ENCODE measurements around the gene P2RX4.

The P2RX4 gene

DNA sequence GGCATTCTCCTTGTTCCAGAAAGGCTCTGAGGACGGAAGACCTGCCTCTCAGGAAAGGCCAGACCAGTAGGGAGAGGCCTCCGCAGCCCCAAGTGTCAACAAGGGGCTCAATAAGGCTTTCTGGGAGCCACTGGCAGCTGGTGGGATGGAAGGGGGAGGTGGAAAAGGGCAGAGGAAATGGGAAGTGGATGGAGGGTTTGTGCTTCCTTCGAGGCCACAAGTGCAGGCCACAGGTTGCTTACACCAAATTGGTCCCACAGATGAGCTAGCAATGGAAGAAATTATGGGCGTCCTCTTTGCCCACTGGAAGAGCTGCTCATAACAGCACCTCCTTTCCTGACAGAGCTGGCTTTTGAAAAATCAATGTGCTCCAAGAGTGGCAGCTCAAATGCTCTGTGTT, 28.2 kb downstream of the P2RX4 start:
- H3K4me3 ChIP-seq (ENCODE audit: low read depth, low read length) = no peak overlapping the region
- DNase-seq (ENCODE audit: low read depth) = no peak
- TF ChIP-seq, protein P1, sequence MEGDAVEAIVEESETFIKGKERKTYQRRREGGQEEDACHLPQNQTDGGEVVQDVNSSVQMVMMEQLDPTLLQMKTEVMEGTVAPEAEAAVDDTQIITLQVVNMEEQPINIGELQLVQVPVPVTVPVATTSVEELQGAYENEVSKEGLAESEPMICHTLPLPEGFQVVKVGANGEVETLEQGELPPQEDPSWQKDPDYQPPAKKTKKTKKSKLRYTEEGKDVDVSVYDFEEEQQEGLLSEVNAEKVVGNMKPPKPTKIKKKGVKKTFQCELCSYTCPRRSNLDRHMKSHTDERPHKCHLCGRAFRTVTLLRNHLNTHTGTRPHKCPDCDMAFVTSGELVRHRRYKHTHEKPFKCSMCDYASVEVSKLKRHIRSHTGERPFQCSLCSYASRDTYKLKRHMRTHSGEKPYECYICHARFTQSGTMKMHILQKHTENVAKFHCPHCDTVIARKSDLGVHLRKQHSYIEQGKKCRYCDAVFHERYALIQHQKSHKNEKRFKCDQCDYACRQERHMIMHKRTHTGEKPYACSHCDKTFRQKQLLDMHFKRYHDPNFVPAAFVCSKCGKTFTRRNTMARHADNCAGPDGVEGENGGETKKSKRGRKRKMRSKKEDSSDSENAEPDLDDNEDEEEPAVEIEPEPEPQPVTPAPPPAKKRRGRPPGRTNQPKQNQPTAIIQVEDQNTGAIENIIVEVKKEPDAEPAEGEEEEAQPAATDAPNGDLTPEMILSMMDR (conservative IDR thresholded peaks at IDR 0.05; ENCODE audit: low read depth, low read length) = no peak

DNA sequence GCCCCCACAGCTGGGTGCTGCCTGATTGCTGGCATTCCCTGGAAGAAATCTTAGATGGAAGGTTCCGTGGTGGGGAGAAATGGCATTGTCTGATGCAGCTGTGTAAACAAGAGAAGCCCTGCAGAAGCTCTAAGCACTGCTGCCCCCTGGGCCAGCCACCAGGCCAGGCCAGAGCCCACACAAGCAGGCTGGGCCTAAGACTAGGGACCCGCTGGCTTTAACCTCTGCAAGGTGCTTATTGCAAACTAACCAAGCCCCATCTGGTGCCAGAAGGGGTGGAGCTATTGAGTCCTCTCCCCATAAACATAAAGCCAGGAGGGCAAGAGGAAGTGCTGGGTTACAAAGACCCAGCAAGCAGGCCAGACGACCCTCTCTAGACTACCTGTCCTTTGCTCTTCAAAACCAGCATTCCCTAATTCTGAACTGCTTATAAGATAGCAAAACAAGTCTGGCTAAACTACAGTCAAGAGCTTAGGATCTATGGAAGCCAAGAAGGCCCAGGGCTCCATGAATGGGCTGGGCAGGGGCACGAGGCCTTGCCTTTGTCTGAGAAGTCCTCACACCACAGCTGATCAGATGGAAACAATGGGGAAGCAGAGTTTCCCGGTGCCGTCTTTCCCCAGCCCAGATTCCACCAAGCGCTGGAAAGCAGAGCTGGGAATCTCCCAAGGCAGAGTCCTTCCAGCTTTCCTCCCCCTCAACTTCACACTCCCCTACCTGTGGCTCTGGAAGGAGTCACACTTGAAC, 28.8 kb downstream of the P2RX4 start:
- TF ChIP-seq, protein P1 (conservative IDR thresholded peaks at IDR 0.05; ENCODE audit: low read depth, low read length) = no peak
- no peak for DNase-seq (ENCODE audit: low read depth)
- H3K4me3 ChIP-seq (ENCODE audit: low read depth, low read length) = no peak overlapping the region

DNA sequence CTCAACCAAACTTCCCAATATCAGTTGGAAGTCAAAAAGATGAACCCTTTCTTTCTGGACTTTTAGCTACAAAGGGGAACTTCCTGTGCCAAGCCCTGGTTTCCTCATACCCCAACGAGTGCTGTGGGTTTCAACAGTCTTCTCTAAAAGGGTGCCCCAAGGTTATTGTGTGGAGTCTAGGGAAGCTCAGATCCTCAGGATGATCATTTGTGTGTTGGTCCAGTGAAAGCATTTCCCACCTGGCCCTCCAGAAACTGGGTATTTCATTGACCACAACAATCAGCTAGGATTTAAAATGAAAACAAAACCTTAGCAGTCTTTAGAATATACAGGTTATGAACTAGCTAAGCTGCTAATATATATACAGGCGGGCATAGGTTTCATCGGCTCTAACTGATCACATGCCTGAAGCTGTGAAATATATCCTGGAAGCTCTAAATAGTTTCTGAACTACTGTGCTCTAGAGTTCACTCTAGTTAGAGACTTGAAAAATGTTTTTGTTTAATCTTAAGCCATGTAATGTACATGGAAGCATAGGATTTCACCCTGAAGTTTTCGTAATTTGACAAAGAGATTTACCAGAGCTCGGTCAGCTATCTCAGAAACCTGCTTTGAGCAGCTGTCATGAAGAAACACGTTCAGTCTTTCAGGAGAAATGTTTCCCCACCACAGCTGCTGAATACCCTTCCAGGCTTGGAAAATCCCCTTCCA, 29.6 kb downstream of the P2RX4 start:
- DNase-seq (ENCODE audit: low read depth) = no peak
- H3K4me3 ChIP-seq (ENCODE audit: low read depth, low read length) = no peak overlapping the region

DNA sequence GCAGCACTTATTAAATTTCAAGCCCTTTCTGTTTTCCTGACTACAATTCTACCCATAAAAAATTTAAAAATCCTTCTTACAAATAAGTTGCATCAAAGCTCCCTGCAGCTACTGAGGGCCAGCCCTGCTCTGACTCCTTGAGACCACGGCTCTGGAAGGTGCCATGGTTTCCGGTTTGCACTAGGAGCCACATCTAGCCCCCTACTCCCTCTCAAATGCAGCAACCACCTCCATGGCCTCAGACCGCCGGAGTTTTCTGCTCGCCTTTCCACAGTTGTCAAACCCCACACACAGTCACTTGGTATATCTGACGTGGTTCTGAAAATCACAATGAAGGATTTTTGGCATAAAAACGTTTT, 30.1 kb downstream of the P2RX4 start:
- no peak overlapping the region for H3K4me3 ChIP-seq (ENCODE audit: low read depth, low read length)
- TF ChIP-seq, protein P1 (conservative IDR thresholded peaks at IDR 0.05; ENCODE audit: low read depth, low read length) = no peak
- DNase-seq (ENCODE audit: low read depth) = no peak

More for the DNA sequence above, 29.6 kb downstream of the P2RX4 start:
- TF ChIP-seq, protein P1 (conservative IDR thresholded peaks at IDR 0.05; ENCODE audit: low read depth, low read length) = no peak

DNA sequence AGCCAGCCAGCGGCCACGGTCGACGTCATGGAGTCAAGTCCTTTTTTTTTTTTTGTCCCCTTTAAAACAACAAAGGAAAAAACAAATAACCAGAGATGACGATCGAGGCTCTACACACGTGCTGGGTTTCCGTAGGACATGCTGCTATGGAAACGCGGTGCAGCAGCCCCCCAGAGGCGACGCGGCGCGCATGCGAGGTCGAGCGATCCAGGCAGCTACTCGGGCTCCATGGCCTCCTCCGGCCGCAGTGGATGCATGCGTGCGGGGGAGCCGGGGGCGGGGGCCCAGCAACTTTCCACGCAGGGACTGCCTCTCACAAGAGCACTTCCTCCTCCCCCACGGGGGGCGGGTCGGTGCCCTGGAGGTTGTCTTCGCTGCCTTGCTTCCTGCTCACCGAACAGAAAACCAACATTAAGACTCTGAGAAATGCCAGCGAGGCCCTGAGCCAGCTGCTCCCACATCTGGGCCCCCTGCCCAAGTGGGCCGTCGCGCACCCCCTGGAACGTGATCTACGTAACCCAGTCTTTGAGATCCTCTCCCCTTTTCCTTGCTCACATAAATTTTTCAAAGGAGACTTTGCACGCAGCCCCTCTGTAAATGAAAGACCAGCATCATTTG, 30.7 kb downstream of the P2RX4 start:
- TF ChIP-seq, protein P1 (conservative IDR thresholded peaks at IDR 0.05; ENCODE audit: low read depth, low read length) = no peak
- peak; percentile 56 for DNase-seq (ENCODE audit: low read depth)
- peak overlapping the region; percentile 37 for H3K4me3 ChIP-seq (ENCODE audit: low read depth, low read length)

DNA sequence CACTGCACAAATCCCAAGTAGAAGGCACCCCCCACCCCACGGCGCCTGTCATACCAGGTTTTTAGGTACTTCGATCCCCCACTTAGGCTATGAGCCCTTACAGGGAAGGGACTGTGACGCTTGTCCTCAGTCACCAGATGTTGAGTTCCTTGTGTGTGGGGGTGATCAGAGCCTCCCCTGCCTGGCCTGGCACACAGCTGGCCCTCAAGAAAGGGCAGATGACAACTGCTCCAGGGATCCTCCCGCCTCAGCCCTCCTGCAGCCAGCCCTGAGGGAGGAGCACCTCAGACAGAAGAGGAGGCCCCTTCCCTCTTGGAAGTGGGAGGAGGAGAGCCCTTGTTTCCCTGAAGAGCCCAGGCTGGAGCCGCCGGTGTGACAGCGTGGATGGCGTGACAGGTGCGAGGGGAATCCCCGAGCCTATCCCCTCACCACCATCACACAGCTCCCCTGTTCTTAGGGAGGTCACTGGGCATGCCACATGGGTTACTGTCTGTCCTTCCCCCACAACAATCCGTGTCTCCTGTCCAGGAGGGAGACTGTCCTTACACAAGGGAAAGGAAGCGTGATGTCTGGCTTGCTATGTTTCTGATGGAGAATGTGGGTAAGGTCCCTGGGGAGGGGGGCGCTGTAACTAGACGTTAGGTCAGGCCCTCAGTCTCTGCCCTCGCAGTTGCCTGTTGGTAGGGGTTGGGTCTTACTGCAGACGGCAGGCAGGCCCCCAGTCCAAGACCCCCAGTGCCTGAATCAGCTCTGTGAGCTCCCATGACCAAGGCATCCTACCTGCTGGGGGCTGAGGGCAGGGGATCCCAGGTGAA, 31.4 kb downstream of the P2RX4 start:
- DNase-seq (ENCODE audit: low read depth) = no peak
- H3K4me3 ChIP-seq (ENCODE audit: low read depth, low read length) = no peak overlapping the region
- TF ChIP-seq, protein P1 (conservative IDR thresholded peaks at IDR 0.05; ENCODE audit: low read depth, low read length) = no peak

All from choroid plexus epithelial cell (primary cell).